ENCODE results near the gene PLCD4.

- no peak for TF ChIP-seq CTCF (IDR thresholded peaks at IDR 0.05)
- TF ChIP-seq POLR2A (IDR thresholded peaks at IDR 0.05), result no peak
Measured at GRCh38 chr2:218671097-218671653, 63.5 kb downstream of the PLCD4 start.
